ENCODE data around the gene SARM1.

The SARM1 gene

GRCh38 chr17:28371245-28372202, at the start of gene SARM1:
Gene SARM1 (plus strand): TSS chr17:28371694. CDS start chr17:28372033, 339 bp downstream.
- TF ChIP-seq ZBTB7A (IDR thresholded peaks at IDR 0.05; ENCODE audit: low read depth) (0 out of 2 replicates have a peak, but pooled peaks have one; percentile 45), CEBPB (IDR thresholded peaks at IDR 0.05) (no peak), FOXM1 (IDR thresholded peaks at IDR 0.05; ENCODE audit: borderline replicate concordance, low read depth) (no peak), YY1 (IDR thresholded peaks at IDR 0.05; ENCODE audit: low read depth) (no peak), NFIC (IDR thresholded peaks at IDR 0.05) (no peak), MAX (IDR thresholded peaks at IDR 0.05) (0 out of 2 replicates have a peak, but pooled peaks have one; percentile 27), TEAD4 (IDR thresholded peaks at IDR 0.05) (no peak), TAF1 (IDR thresholded peaks at IDR 0.05; ENCODE audit: low read depth) (no peak), CREB1 (IDR thresholded peaks at IDR 0.05; ENCODE audit: low read depth) (no peak), USF1 (IDR thresholded peaks at IDR 0.05) (peak; percentile 96), TCF12 (IDR thresholded peaks at IDR 0.05; ENCODE audit: low read depth) (no peak), RAD21 (IDR thresholded peaks at IDR 0.05; ENCODE audit: low read depth) (no peak), EGR1 (IDR thresholded peaks at IDR 0.05) (no peak), REST (IDR thresholded peaks at IDR 0.05; ENCODE audit: low read depth) (no peak), EP300 (IDR thresholded peaks at IDR 0.05; ENCODE audit: borderline replicate concordance) (no peak)

GRCh38 chr17:28324267-28324745, 47.2 kb upstream of the SARM1 start:
- TF ChIP-seq TAF1 (IDR thresholded peaks at IDR 0.05; ENCODE audit: low read depth) (no peak), MAX (IDR thresholded peaks at IDR 0.05) (no peak), YY1 (IDR thresholded peaks at IDR 0.05; ENCODE audit: low read depth) (no peak), ZBTB7A (IDR thresholded peaks at IDR 0.05; ENCODE audit: low read depth) (no peak), TEAD4 (IDR thresholded peaks at IDR 0.05) (no peak), EGR1 (IDR thresholded peaks at IDR 0.05) (no peak), NFIC (IDR thresholded peaks at IDR 0.05) (no peak), RAD21 (IDR thresholded peaks at IDR 0.05; ENCODE audit: low read depth) (no peak), CEBPB (IDR thresholded peaks at IDR 0.05) (no peak), CREB1 (IDR thresholded peaks at IDR 0.05; ENCODE audit: low read depth) (no peak), USF1 (IDR thresholded peaks at IDR 0.05) (no peak), TCF12 (IDR thresholded peaks at IDR 0.05; ENCODE audit: low read depth) (no peak), REST (IDR thresholded peaks at IDR 0.05; ENCODE audit: low read depth) (no peak), FOXM1 (IDR thresholded peaks at IDR 0.05; ENCODE audit: borderline replicate concordance, low read depth) (no peak), EP300 (IDR thresholded peaks at IDR 0.05; ENCODE audit: borderline replicate concordance) (no peak)

GRCh38 chr17:28324781-28325180, 46.7 kb upstream of the SARM1 start:
- no peak for TF ChIP-seq MAX (IDR thresholded peaks at IDR 0.05)
- TF ChIP-seq CEBPB (IDR thresholded peaks at IDR 0.05), result no peak

- TF ChIP-seq USF1 (IDR thresholded peaks at IDR 0.05) (no peak), CEBPB (IDR thresholded peaks at IDR 0.05) (no peak), FOXM1 (IDR thresholded peaks at IDR 0.05; ENCODE audit: borderline replicate concordance, low read depth) (no peak), CREB1 (IDR thresholded peaks at IDR 0.05; ENCODE audit: low read depth) (no peak), YY1 (IDR thresholded peaks at IDR 0.05; ENCODE audit: low read depth) (no peak), TAF1 (IDR thresholded peaks at IDR 0.05; ENCODE audit: low read depth) (no peak), EGR1 (IDR thresholded peaks at IDR 0.05) (no peak), MAX (IDR thresholded peaks at IDR 0.05) (no peak), NFIC (IDR thresholded peaks at IDR 0.05) (no peak), TEAD4 (IDR thresholded peaks at IDR 0.05) (no peak), EP300 (IDR thresholded peaks at IDR 0.05; ENCODE audit: borderline replicate concordance) (no peak), ZBTB7A (IDR thresholded peaks at IDR 0.05; ENCODE audit: low read depth) (no peak), RAD21 (IDR thresholded peaks at IDR 0.05; ENCODE audit: low read depth) (no peak), REST (IDR thresholded peaks at IDR 0.05; ENCODE audit: low read depth) (no peak), TCF12 (IDR thresholded peaks at IDR 0.05; ENCODE audit: low read depth) (no peak)
Observed at GRCh38 chr17:28325211-28325610, 46.3 kb upstream of the SARM1 start.
